Lung (tissue), 12 donors: ENCODE results near the gene HLA-DRB5. TPM values are rescaled to one million over a fixed set of nuclear protein-coding genes. Genes with fewer than 3 reads are reported as not detected.
"Not testable (repeated sequence)": the region's sequence is repeated elsewhere in the genome, so short reads cannot be mapped to it uniquely, and the experiment has no call there.

Experiments
- ATAC-seq: fragments of 200-7000 bp; cut with Tn5 transposase; one replicate; pipeline ENCODE4 v1.9.1; 2020; ENCODE audit warnings: moderate number of reproducible peaks; ENCODE audit not compliant: insufficient read depth, low FRiP score
- DNase-seq, 3 donors: peaks; one replicate each; pipeline ENCODE4 v3.0.0-alpha.2; 2013 to 2017
- H3K27ac ChIP-seq, 2 donors: one replicate each; pipeline ENCODE4 v1.5.1; 2013; ENCODE audit warnings: mild to moderate bottlenecking in 2 of 2, moderate library complexity in 2 of 2, control low read depth in 1 of 2, inconsistent platforms in 1 of 2, low read depth in 1 of 2, low read length in 1 of 2
- H3K27me3 ChIP-seq, 3 donors: one replicate each; pipeline ENCODE4 v1.5.1; 2013; ENCODE audit warnings: low read length in 2 of 3; ENCODE audit not compliant: control insufficient read depth in 3 of 3, insufficient read depth in 3 of 3
- H3K36me3 ChIP-seq, 4 donors: one replicate each; pipeline ENCODE4 v1.5.1; 2013; ENCODE audit warnings: low read length in 4 of 4, mild to moderate bottlenecking in 1 of 4, moderate library complexity in 1 of 4; ENCODE audit not compliant: control insufficient read depth in 4 of 4, insufficient read depth in 4 of 4
- H3K4me1 ChIP-seq, 5 donors: one replicate each; pipeline ENCODE4 v1.5.1; 2013; ENCODE audit warnings: low read length in 5 of 5, mild to moderate bottlenecking in 2 of 5, moderate library complexity in 1 of 5; ENCODE audit not compliant: control insufficient read depth in 5 of 5, insufficient read depth in 5 of 5
- H3K4me3 ChIP-seq: one replicate; pipeline ENCODE4 v1.5.1; 2013; ENCODE audit warnings: mild to moderate bottlenecking, control low read depth, moderate library complexity
- H3K9ac ChIP-seq, 2 donors: one replicate each; pipeline ENCODE4 v1.5.1; 2013; ENCODE audit warnings: low read length in 2 of 2, control low read depth in 1 of 2; ENCODE audit not compliant: insufficient read depth in 1 of 2
- H3K9me3 ChIP-seq, 4 donors: one replicate each; pipeline ENCODE4 v1.5.1; 2013; ENCODE audit warnings: low read length in 3 of 4, mild to moderate bottlenecking in 1 of 4, moderate library complexity in 1 of 4; ENCODE audit not compliant: control insufficient read depth in 4 of 4, insufficient read depth in 3 of 4
- WGBS, 2 donors: extraction: QIAGEN DNeasy Blood & Tissue Kit; methylation state at CpG; one replicate each; pipeline ENCODE4 v1.1.7; 2013; 5-methylcytosine and 5-hydroxymethylcytosine counted together
- polyA plus RNA-seq, 2 donors: library from polyadenylated mRNA; stranded (reverse); fragments of 200-250 nt; gene quantifications; one replicate each; pipeline ENCODE4 v1.2.1, GENCODE V29; 2013
- total RNA-seq, 2 donors: library from RNA; depleted of rRNA in 1 of 2; stranded (reverse); fragments of >200 nt in 1 of 2; gene quantifications; one replicate each; pipeline ENCODE4 v1.2.1, GENCODE V29; 2014 to 2021
- TF ChIP-seq, protein P1 (sequence below): IDR thresholded peaks from 2 replicates; pipeline ENCODE4 v1.5.1; 2012; ENCODE audit warnings: mild to moderate bottlenecking; ENCODE audit errors: control extremely low read depth, extremely low read depth
- donor health status: control.
- donor health status: control.
- donor health status: Bipolar disorder and iron deficiency.
- donor health status: healthy.
- donor health status: DM: yes; HTN: yes; CAD: no.

The HLA-DRB5 gene
- total and polyA plus RNA-seq, 4 donors, result 1.1 to 18.2 (median 4.0) TPM

DNA sequence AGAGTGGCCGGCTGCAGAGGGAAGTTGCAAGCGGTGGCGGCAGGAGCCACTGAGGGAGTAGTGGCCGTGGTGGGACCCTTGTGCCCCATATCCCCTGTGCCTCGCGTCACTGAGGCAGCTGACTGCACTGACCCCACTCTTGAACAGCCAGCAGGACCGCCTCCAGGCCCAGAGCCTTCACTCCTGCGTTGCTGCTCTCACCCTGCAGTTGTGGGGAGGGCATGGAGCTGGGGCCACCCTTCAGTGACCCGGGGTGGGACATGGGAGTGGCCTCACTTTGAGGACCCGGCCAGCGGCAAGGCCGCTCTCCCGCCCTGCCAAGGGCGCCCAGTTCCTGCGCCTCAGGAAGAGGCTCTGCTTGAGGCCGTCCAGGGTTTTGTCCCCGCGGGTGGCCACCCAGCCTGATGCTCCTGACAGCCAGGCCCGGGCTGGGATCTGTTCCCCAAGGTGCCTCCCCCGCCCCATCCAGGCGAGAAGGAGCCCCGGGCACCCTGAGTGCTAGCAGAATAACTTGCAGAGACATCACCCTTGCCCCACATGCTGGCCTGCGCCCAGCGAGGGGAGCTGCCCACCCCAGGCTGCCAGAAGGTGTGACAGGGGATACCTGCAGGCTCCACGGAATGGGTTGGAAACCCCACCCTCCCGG is 46.0 kb downstream of the HLA-DRB5 start:
- WGBS, 2 donors, result 77 to 81% methylated on average over 26 of the region's 26 CpGs
- H3K4me1 ChIP-seq, result no peaks in the 10 kb centered on the region
- no peaks in the 10 kb centered on the region for H3K36me3 ChIP-seq
- H3K4me3 ChIP-seq, result no peak overlapping the region
- TF ChIP-seq, protein P1, sequence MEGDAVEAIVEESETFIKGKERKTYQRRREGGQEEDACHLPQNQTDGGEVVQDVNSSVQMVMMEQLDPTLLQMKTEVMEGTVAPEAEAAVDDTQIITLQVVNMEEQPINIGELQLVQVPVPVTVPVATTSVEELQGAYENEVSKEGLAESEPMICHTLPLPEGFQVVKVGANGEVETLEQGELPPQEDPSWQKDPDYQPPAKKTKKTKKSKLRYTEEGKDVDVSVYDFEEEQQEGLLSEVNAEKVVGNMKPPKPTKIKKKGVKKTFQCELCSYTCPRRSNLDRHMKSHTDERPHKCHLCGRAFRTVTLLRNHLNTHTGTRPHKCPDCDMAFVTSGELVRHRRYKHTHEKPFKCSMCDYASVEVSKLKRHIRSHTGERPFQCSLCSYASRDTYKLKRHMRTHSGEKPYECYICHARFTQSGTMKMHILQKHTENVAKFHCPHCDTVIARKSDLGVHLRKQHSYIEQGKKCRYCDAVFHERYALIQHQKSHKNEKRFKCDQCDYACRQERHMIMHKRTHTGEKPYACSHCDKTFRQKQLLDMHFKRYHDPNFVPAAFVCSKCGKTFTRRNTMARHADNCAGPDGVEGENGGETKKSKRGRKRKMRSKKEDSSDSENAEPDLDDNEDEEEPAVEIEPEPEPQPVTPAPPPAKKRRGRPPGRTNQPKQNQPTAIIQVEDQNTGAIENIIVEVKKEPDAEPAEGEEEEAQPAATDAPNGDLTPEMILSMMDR, result no peak
- no peaks in the 10 kb centered on the region for H3K27me3 ChIP-seq
- peaks cover 0 to 2% (median 0%) of the 10 kb centered on the region in 4 donors for H3K9me3 ChIP-seq
- H3K9ac ChIP-seq, result no peak overlapping the region
- ATAC-seq, result no peak
- DNase-seq, result no peak
- H3K27ac ChIP-seq, result no peak overlapping the region

DNA sequence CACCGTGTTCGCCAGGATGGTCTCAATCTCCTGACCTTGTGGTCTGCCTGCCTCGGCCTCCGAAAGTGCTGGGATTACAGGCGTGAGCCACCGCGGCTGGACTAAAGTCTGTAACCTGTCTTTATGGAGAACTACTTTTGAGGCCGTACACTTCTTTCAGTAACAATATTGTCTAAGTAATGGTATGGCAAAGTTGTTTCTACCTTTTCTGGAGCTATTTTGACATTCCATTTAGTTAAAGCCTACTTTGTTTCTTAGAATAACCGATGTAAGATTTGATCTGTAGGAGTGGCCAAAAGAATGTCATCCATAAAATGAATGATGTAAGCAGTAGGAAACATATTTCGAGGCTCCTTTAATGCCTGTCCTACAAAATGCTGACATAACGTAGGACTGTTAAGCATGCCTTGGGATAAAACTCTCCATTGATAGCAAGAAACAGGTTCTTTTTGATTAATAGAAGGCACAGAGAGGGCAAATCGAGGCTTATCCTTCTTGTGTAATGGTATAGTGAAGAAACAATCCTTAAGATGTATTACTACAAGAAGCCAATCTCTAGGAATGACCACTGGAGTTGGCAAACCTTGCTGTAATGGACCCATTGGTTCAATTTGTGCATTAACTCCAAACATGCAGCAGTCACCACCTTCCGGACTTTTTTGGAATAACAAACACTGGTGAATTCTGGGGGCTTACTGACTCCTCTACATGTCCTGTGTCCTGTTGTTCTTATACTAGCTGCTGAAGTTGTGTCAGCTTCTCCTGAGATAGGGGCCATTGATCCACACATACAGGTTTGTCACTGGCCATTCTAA is 54.5 kb downstream of the HLA-DRB5 start:
- H3K4me3 ChIP-seq, result no peak overlapping the region
- peaks cover 0 to 2% (median 0%) of the 10 kb centered on the region in 5 donors for H3K4me1 ChIP-seq
- ATAC-seq (no peak), DNase-seq (no peak)
- H3K9ac ChIP-seq, result no peak overlapping the region
- peaks cover 0 to 2% (median 0%) of the 10 kb centered on the region in 3 donors for H3K27me3 ChIP-seq
- TF ChIP-seq, protein P1, result no peak
- H3K36me3 ChIP-seq, result no peaks in the 10 kb centered on the region
- 78 to 88% methylated on average over 13 of the region's 13 CpGs for WGBS, 2 donors
- peaks cover 0 to 4% (median 0%) of the 10 kb centered on the region in 4 donors for H3K9me3 ChIP-seq
- H3K27ac ChIP-seq, result no peak overlapping the region

DNA sequence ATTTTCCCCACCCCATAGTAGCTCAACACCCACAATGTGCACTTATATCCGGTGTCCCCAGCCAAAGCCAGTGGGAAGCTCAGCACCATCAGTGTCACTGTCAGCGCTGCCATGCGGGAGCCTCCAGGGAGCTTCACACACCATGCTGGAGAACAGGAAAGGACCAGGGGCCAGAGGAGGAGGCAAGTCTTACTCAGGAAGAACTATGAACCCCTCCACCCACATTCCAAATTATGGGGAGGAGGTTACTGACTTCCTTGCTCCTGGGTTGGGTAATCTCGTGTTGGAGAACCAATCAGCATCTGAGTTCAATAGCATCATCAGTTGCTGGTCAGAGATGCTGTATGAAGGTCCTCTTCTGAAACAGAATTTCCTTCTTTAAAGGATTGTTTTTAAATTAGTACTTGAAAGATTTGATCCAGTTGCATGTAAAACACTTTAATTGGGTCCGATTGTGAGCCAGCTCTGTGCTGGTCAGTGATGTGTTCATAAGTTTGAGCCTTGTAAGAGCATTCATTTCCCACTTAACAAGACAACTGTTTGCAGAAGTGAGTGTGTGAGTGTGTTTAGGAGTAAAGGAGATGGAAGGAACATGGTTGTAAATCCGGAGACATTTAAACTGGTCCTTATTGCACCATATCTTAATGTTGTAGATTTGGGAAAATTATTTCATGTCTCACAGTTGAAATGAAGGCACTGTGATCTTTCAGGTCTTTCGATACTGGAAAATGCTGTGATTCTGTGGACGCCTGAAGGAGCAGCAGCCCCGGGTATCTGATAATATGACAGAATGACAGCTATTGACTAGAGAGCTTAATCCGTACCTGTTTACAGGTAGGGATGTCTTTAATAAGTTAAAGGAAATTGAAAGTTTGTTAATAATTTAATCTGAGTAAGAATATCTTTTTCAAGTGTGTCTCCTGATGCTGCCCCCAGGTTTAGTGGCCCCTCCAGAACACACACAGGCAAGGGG is 56.4 kb downstream of the HLA-DRB5 start:
- ATAC-seq, result peak; percentile 88
- 40 to 41% methylated on average over 10 of the region's 10 CpGs for WGBS, 2 donors
- H3K27ac ChIP-seq, result peak overlapping the region in 1 of 2 donors; percentile 90

More for the DNA sequence above, 56.4 kb downstream of the HLA-DRB5 start:
- not testable (repeated sequence) for H3K9ac ChIP-seq, H3K36me3 ChIP-seq, H3K4me1 ChIP-seq, H3K4me3 ChIP-seq, H3K9me3 ChIP-seq, H3K27me3 ChIP-seq
- peak in 1 of 3 donors; percentile 7 for DNase-seq
